ENCODE results near the gene ZFP64.

ZFP64 gene

GRCh38 chr20:52103335-52103912 is 88.2 kb downstream of the ZFP64 start:
- DNase-seq: no peak

- DNase-seq: no peak
Measured at GRCh38 chr20:52102559-52102958, 89.0 kb downstream of the ZFP64 start.

GRCh38 chr20:52102126-52102525 is 89.5 kb downstream of the ZFP64 start:
- DNase-seq: no peak

All from NCI-H2081 treated with DMSO at 0.1 percent for 48 hours (cell line).